ENCODE results near the gene TMF1. TPM values are rescaled to one million over a fixed set of nuclear protein-coding genes. Genes with fewer than 3 reads are reported as not detected.

TMF1 gene
- polyA plus RNA-seq, 1 donor, result 22.3 TPM

DNA sequence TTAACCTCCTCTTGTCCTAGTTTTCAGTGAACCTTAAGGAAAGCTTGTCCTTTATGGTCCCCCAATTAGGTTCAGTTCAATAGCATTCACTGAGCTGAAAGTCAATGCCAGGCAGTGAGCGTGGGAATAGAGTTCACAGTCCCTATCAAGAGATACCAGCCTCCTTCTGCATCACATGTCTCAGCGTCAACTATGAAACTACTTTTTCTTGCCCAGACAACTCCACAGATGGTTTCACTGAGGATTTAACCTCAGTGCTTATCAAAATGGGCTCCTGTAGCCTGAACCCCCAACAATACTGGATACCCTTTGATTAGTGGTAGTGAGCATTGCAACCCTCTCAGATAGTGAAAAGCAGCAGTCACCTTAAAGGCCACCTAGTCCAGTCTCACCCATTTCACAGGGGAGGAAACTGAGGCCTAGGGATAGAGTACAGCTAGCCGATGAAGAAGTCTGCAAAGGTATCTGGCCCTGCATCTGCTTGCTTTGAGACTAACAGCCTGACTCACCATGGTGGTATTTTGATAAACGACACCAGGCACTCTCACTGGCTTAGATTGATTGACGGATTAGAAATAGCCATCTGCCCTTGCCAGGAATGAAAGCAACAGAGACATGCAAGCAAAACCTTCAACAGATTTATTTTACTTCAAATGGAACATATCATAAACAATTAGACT lies 29.6 kb upstream of the TMF1 start:
- DNase-seq, result no peak

DNA sequence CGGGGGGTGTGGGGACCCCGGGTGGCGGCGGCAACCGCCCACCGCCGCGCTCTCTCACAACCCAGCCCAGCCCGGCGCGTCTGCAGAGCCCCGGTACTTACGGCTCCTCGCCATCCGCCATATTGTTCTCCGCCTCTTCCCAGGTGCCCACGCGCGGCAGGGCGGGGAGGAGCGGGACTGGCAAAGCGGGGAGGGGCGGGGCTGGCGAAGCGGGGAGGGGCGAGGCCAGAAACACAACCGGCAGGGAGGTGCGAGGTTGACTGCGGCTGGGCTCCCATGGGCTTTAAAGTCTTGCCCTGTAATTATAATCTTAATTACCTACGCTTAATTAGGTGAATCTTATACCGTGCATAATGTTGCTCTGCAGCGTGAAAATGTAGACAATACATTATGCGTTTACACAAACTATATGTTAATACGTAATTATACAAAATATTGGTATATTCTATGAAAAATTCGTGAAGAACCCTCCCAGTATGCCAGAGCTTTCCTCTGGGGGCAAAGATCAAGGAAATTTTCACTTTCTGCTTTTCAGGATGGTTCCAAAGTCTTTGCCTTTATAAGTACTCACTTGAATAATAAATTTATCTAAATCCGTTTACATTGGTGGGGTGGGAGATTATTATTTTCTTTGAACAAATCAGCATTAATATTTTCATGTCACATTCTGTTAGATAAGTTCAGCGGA lies 28.2 kb upstream of the TMF1 start, which contains the start of gene UBA3:
Gene UBA3, minus strand, starts transcription at position 133 of the 688 bp plus-strand sequence. Its CDS starts 12 bp downstream, at position 121.
- DNase-seq, result peak; percentile 85

DNA sequence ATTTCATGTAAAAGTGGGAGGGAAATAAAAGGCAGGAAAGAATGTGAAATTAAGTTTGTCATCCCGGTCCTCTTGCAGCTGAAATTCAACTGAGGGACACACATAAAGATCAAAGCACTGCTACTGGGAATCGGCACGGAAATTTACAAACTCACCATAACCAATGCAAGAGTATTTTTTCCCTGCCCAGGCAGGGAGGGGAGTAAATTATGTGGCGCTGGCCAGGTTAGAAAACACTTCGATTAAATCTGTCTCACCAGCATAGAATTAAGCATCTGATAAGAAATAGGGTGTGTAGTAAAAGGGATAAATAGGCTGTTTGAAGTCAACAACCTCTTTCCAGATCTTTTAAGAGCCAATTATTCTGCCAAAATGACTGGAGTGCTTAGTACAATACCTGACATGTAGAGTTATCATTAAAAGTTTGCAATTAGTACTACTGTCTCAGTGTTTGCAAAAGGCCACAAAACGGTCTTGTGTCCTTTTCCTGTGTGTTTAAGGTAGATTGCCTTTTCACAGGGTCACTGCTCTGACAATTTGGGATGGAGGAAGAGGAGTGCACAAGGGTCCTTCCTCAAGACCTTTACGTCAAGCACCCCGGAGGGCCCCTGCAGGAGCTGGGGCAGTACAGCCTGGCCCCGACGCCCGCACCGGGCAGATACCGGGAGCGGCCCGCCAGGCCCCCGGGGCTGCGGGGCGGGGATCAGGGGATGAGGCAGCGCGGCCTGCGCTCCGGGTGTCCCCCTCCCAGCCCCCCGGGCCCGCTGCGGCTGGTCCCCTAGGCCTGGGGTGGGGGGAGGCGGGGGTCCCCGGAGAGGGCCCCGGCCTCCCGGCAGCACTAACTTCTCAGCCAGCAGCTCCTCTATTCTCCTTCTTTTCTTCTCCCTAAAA lies 27.4 kb upstream of the TMF1 start:
- no peak for DNase-seq

DNA sequence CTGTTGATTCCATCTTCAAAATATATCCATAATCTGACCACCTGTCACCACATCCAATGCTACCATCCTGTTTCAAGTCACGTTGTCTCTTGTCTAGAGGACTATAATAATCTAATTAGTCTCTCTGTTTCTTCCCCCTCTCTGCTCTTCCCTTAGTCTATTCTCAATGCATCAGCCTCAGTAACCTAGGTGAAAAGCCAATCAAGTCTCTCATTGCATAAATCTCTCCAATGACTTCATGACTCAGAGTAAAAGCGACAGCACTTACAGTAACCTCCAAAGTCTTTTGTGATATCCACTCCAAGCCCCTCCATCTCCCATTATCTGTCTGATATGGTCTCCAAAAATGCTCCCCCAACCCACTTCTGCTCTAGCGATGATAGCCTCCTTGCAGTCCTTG lies 20.8 kb upstream of the TMF1 start:
- DNase-seq, result no peak

DNA sequence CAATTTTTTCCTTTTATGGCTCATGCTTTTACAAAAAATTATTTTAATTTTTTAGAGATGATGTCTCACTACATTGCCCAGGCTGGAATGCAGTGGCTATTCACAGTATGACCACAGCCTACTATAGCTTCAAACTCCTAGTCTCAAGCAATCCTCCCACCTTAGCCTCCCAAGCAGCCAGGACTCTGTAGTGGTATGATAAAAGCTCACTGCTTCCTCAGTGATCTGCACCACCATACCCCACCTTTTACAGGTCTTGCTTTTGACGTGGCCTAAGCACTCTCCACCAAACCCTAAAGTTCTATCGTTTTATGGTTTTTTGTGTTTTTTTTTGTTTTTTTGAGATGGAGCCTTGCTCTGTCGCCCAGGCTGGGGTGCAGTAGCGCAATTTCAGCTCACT lies 14.0 kb upstream of the TMF1 start:
- no peak for DNase-seq

DNA sequence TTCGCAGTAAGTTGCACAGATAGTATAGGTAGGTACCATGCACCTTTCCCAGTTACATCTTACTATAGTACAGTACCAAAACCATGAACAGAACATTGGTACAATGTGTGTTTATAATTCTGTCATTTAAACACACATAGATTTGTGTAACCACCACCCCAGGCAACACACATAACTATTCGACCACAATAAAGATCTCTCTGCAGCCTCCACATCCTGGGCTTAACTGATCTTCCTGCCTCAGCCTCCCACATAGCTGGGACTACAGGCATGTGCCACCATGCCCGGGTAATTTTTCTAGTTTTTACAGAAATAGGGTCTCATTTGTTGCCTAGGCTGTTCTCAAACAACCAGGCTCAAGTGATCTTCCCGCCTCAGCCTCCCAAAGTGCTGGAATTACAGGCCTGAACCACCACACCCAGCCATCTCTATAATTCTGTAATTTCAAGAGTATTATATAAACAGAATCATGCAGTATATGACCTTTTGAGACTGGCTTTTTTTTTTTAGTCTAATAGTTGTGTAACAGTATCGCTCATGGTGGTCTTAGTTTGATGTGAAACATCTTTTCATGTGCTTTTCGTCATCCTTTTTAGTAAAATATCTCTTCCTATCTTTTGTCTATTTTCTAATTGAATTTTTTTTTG lies 13.3 kb upstream of the TMF1 start:
- DNase-seq, result no peak

DNA sequence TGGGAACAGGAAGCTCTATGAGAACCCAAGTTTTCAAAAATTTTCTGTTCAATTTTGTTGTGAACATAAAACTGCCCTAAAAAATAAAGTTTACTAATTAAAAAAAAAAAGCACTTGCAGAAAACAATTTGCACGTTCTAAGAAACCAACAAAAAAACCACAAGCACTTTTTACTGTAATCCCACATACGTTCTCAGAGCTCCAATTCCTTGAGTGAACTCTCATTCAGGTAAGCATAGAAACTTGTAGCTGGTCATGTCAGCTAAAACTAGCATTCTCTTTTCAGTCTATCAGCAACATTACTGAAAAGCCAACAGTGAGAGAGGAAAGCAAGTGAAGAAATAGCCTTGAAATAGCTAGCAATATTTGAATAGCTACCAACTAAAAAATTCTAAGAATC lies 11.5 kb upstream of the TMF1 start:
- no peak for DNase-seq

DNA sequence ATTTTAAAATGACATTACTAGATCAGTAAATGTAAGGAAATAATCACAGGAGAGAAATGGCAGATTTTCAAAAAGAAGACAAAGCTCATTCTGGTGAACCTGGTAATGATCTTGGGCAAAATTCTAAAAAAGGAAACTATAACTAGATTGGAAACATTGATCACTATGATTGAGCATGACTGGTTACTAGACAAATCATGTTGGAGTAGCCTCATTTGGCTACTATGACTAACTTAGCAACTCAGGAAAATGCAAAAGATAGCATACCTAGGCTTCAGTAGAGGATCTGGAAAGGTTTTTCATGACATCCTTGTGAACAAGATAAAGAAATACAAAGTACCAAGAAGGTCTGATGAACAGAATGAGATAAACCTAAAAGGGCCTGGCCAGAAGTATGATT lies 7.6 kb upstream of the TMF1 start:
- DNase-seq, result no peak

DNA sequence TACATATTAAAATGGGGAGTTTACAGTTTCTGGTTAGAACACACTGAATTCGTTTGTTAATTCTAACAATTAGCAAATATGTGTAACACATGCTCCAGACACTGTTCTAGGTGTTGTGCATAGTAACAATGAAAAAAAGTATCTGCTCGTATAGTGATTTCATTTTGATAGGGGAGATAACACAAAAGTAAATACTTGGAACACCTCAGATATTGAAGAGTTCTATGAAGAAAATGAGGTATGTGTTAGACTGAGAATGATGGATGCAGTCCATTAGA lies 6.8 kb upstream of the TMF1 start:
- no peak for DNase-seq

DNA sequence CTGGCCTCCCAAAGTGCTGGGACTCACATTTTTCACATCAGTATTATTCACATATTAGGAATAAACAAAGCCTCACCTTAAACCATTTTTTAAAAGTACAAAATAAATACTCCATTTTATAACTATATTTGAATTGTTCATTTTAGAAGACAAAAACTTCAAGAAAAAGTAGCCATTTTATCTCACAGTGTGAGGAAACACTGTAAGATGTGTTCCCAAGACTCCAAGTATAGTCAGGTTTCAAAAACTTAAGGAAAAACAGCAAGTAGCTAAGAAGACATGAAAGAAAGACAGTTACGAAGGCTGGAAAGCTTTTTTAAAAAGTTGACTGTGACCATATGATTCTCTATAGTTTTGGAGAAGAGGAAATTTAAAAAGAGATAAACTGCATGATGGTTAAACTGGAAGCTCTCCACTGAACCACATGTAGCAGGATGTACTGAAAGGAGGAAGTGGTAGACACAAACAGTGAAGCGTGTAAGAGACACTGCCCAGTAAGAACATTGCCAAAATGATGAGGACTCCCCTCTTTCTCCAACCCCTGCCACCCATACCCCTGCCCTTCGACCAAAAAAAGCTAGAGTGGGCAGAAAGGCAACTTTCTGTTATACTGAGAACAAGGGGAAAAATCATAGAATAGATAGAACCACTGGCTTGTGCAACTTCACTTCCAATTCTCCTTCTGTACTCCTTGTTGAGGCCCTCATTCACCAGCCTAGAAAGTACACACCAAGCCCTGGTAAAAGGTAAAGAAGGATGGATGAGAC lies 6.2 kb upstream of the TMF1 start:
- DNase-seq, result no peak

DNA sequence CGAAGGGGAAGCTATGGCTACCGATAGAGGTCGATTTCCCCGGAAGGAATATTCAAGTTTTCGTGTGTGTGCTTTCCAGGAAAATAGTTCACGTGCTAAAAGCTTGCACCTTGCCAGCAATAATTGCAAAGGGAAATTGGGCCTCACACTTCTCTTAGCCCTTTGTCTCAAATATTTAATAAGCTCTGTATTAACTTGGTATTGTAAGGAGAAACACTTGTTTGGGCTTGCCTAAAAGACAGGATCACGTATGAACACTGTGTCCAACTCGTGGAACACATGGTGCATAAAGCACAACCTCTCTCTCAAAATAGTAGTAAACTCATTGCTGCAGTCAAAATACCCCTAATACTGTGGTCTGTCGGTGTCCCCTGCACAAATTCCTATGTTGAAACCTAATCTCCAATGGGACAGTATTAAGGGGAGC lies 352 bp upstream of the TMF1 start:
- no peak for DNase-seq

DNA sequence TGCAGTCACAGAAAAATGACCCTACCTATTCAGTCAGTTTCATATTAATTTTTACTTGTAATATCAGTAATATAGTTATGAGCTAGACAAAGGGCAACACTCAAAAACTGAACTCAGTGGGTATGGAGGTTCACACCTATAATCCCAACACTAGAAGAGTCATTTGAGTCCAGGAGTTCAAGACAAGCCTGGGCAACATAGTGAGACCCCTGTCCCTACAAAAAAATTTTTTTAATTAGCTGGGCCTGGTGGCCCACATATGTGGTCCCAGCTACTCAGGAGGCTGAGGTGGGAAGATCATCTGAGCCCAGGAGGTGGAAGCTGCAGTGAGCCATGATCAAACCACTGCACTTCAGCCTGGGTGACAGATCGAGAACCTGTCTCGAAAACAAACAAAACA lies 3.1 kb downstream of the TMF1 start:
- DNase-seq, result no peak

DNA sequence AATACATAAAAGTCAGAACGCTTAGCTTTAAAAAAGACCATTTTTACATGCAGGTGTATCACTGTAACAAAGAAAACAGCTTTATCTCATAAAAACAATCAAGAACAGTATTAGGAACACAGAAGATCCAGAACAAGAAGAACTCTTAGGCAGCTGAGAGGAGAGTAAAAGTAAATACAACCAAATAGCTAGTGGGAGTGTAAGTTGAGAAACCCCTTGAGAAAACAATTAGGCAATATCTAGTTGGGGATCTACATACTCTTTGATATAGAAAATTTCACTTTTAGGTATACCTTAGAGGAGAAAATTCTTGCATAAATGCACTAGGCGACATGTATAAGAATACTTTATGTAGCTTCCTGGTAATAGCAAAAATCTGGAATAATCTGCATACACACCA lies 7.5 kb downstream of the TMF1 start:
- no peak for DNase-seq

DNA sequence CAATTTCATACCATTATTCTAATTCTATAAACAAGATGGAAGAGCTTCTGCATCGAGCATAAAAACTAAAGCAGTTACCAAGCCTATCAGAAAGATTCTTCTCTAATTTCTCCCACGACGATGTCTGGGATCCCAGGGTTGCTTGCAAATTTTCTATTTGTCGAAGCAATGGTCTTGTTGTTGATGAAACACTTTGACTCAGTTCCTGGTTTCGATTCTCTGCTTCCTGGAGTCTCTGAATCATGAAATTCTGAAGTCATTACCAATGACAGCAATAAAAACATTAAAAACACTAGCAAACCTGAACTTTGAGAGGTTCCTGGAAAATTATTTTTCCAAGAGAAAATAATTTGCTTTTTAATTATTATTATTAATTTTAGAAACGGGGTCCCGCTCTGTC lies 18.7 kb downstream of the TMF1 start:
- DNase-seq, result no peak

DNA sequence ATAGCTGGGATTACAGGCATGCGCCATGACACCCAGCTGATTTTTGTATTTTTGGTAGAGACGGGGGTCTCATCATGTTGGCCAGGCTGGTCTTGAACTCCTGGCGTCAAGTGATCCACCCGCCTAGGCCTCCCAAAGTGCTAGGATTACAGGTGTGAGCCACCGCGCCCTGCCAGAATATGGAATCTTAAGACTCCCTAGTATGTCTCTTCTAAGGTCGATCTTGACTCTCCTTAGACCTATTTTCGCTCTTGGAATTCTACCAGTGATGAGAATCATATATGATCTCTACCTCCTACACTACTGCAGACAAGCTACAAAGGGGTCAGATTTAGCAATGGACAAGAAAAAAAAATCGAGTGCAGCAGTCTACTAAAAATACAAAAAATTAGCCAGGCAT lies 19.4 kb downstream of the TMF1 start:
- DNase-seq, result no peak

DNA sequence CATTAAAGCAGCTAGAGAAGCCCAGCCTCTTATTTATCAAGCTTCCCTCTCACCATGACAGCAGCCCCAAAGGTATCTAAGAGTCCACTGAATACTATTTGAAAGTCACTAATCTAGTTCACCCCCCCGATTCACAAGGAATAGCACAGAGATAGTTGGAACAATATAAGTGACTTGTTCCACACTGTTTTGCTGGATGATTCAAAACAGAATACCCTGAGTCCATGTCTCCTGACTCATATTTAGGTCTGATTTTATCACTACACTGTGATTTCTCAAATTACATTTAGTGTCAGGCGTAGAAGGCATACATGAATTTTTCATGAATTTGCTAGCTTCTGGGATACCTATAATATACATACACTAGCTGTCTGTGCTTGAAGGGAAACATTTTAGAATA lies 20.0 kb downstream of the TMF1 start:
- DNase-seq, result no peak

DNA sequence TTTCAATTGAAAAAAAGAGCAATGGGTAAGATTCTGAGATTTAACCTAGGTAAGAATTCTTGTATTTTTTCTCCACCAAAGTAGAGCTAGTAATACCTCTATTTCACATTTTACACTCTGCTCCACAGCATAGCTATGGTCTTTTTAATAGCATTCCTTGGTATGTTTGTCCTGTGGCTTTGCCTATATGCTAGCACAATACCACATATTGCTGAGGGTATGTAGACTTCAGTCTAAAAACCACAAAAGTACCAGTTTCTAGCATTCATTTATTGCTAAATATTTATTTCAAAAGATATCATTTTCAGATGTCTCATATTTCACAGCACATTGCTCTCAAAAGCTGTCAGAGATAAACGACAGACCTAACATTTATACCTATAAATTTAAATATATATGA lies 20.5 kb downstream of the TMF1 start:
- DNase-seq, result no peak

DNA sequence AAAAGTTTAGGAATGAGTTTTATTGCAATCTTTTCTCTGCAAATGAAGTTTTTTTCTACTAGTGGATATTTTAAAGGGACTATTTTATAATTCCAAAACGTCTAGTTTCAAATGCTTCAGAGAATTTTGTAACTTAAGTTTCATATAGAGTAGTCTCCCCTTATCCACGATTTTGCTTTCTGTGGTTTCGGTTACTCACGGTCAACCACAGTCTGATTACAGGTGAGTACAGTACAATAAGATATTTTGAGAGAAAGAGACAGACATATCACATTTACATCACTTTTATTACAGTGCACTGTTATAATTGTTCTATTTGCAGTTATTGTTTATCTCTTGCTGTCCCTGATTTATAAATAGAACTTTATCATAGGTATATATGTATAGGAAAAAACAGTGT lies 31.3 kb downstream of the TMF1 start:
- no peak for DNase-seq

DNA sequence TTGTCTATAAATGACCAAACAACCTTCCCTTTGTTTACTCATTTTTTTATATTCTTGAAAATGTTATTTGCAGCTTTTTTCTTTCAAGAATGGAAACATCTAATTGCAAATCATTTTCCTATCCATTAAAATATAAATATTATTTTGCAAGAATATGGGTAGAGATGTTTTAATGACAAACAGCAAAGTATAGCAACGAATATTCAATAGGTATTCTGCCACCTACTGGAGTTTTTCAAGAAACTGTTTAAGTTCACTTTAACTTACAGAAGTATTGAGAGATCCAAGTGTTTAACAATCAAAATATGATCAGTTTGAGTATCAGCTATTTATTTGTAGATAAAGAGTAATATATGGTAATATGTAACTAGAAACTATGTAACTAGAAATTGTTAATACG lies 31.7 kb downstream of the TMF1 start:
- no peak for DNase-seq

DNA sequence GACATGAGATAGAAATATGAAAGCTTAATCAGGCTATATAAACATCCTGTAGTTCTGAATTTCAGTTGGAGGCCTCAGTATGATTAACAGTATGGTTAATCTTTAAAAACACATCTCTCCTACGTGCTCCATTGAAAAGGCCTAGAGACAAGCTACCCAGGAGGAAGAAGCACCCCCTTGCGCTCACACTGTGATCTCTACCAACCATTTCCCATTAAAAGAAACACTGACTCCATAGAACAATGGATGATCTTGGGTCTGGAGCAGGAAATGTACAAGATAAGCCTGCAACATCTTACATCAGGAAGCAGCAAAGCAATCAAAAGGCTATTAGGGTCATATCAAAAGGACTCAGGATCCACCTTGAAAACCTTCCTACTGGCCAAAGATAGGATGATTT lies 35.2 kb downstream of the TMF1 start:
- no peak for DNase-seq

DNA sequence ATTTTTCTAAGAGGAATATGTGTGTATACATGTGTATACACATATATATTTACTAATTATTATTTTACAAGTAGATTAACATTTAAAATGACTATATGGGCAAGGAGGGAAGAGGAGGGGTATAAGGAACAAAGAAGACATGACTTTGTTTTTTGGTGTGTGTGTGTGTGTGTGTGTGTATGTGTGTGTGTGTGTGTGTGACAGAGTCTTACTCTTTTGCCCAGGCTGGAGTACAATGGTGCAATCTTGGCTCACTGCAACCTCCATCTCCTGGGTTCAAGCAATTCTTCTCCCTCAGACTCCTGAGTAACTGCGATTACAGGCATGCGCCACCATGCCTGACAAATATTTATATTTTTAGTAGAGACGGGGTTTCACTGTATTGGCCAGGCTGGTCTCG lies 36.0 kb downstream of the TMF1 start:
- DNase-seq, result no peak

DNA sequence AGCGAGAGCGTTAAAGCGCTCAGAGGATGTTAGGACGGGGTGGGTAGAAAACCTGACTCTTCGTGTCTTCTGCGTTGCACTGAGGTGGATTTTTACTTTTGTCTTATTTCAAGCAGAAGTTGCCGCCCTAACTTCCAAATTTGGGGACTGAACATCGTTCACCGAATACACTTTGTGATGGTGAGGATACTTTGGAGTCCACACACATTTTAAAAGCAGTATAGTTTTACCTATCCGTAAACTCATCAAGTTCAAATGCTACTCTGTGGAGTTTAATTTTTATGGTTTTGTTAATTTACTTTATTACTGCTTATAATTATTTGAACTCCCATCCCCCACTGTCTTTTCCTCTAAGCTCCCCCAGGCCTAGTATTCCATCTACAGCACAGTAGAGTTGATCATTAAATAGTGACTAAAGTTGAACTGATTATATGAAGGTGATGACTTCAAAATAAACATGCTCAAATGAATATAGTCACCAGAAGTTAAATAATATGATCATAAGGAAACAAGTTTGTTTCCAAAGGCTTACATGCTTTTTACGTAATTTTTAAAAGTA lies 38.0 kb downstream of the TMF1 start:
- DNase-seq, result no peak

All from hindlimb muscle (tissue), 1 donor.